H9 (cell line): ENCODE results near the gene HAPLN1. TPM values are rescaled to one million over a fixed set of nuclear protein-coding genes. Genes with fewer than 3 reads are reported as not detected.

Experiments used
- DNase-seq: peaks from one replicate; pipeline ENCODE4 v3.0.0-alpha.2; 2017
- H2AFZ ChIP-seq: one replicate; pipeline ENCODE4 v1.6.1; 2013; ENCODE audit warnings: mild to moderate bottlenecking, low read length, control low read depth, moderate library complexity
- H2AK5ac ChIP-seq: 2 replicates; pipeline ENCODE4 v1.6.1; 2013; ENCODE audit warnings: low read length, control low read depth, mixed read lengths; ENCODE audit not compliant: insufficient read length
- H2BK120ac ChIP-seq: one replicate; pipeline ENCODE4 v1.6.1; 2013; ENCODE audit warnings: low read depth, mild to moderate bottlenecking, low read length, control low read depth, inconsistent platforms; ENCODE audit not compliant: poor library complexity, severe bottlenecking
- H2BK12ac ChIP-seq: 2 replicates; pipeline ENCODE4 v1.6.1; 2013; ENCODE audit warnings: low read length, control low read depth, mixed read lengths, low read depth; ENCODE audit not compliant: insufficient read length
- H2BK15ac ChIP-seq: 2 replicates; pipeline ENCODE4 v1.6.1; 2013; ENCODE audit warnings: low read depth, low read length, control low read depth
- H2BK20ac ChIP-seq: one replicate; pipeline ENCODE4 v1.6.1; 2013; ENCODE audit warnings: low read depth, mild to moderate bottlenecking, low read length, control low read depth, inconsistent platforms; ENCODE audit not compliant: poor library complexity, severe bottlenecking
- H2BK5ac ChIP-seq: 2 replicates; pipeline ENCODE4 v1.6.1; 2013; ENCODE audit warnings: low read length, control low read depth, mixed read lengths; ENCODE audit not compliant: insufficient read length
- H3K14ac ChIP-seq: 2 replicates; pipeline ENCODE4 v1.6.1; 2013; ENCODE audit warnings: low read length, control low read depth; ENCODE audit not compliant: insufficient read depth
- H3K18ac ChIP-seq: 2 replicates; pipeline ENCODE4 v1.6.1; 2013; ENCODE audit warnings: low read depth, mild to moderate bottlenecking, mixed read lengths, low read length, control low read depth; ENCODE audit not compliant: insufficient read length
- H3K23ac ChIP-seq: 2 replicates; pipeline ENCODE4 v1.6.1; 2013; ENCODE audit warnings: low read length, control low read depth, mixed read lengths, low read depth; ENCODE audit not compliant: insufficient read length
- H3K23me2 ChIP-seq: 2 replicates; pipeline ENCODE4 v1.6.1; 2013; ENCODE audit warnings: low read depth, mild to moderate bottlenecking, mixed read lengths, low read length, control low read depth; ENCODE audit not compliant: insufficient read length, poor library complexity, severe bottlenecking
- H3K27ac ChIP-seq: 2 replicates; pipeline ENCODE4 v1.5.1; 2013; ENCODE audit warnings: low read length, control low read depth, mixed read lengths, low read depth; ENCODE audit not compliant: insufficient read length
- H3K27me3 ChIP-seq: 2 replicates; pipeline ENCODE4 v1.6.1; 2013; ENCODE audit warnings: low read length, control low read depth, inconsistent platforms; ENCODE audit not compliant: insufficient read depth
- H3K4ac ChIP-seq: 2 replicates; pipeline ENCODE4 v1.6.1; 2013; ENCODE audit warnings: low read depth, mild to moderate bottlenecking, control low read depth, inconsistent platforms, low read length, moderate library complexity
- H3K4me1 ChIP-seq: 2 replicates; pipeline ENCODE4 v1.6.1; 2013; ENCODE audit warnings: low read length, control low read depth, inconsistent platforms; ENCODE audit not compliant: insufficient read depth
- H3K4me2 ChIP-seq: 2 replicates; pipeline ENCODE4 v1.6.1; 2013; ENCODE audit warnings: low read length, control low read depth, mixed read lengths; ENCODE audit not compliant: insufficient read length, insufficient read depth
- H3K56ac ChIP-seq: 2 replicates; pipeline ENCODE4 v1.6.1; 2013; ENCODE audit warnings: low read depth, mild to moderate bottlenecking, mixed read lengths, low read length, control low read depth; ENCODE audit not compliant: insufficient read length
- H3K79me1 ChIP-seq: 2 replicates; pipeline ENCODE4 v1.6.1; 2013; ENCODE audit warnings: low read depth, mild to moderate bottlenecking, moderate library complexity, low read length, control low read depth, inconsistent platforms; ENCODE audit not compliant: insufficient read depth, poor library complexity, severe bottlenecking
- H3K79me2 ChIP-seq: 2 replicates; pipeline ENCODE4 v1.6.1; 2013; ENCODE audit warnings: low read length, control low read depth, inconsistent platforms; ENCODE audit not compliant: insufficient read depth
- H3K9ac ChIP-seq: 2 replicates; pipeline ENCODE4 v1.6.1; 2013; ENCODE audit warnings: low read length, control low read depth, mixed read lengths; ENCODE audit not compliant: insufficient read length; ENCODE audit errors: extremely low read depth
- H3K9me3 ChIP-seq: one replicate; pipeline ENCODE4 v1.6.1; 2013; ENCODE audit warnings: low read depth, low read length, inconsistent platforms; ENCODE audit not compliant: control insufficient read depth
- H3T11ph ChIP-seq: one replicate; pipeline ENCODE4 v1.6.1; 2013; ENCODE audit warnings: mild to moderate bottlenecking, low read length, control low read depth, inconsistent platforms
- H4K20me1 ChIP-seq: one replicate; pipeline ENCODE4 v1.6.1; 2013; ENCODE audit not compliant: control insufficient read depth, insufficient read length, insufficient read depth
- H4K5ac ChIP-seq: 2 replicates; pipeline ENCODE4 v1.6.1; 2013; ENCODE audit warnings: low read depth, mild to moderate bottlenecking, mixed read lengths, low read length, control low read depth; ENCODE audit not compliant: insufficient read length
- H4K8ac ChIP-seq: replicated peaks from 2 replicates; pipeline ENCODE4 v1.6.1; 2013; ENCODE audit warnings: low read length, control low read depth, mixed read lengths, low read depth; ENCODE audit not compliant: insufficient read length
- H4K91ac ChIP-seq: 2 replicates; pipeline ENCODE4 v1.6.1; 2013; ENCODE audit warnings: low read depth, mild to moderate bottlenecking, moderate library complexity, mixed read lengths, low read length, control low read depth; ENCODE audit not compliant: insufficient read length
- H3K27ac Mint-ChIP-seq, 3 experiments: 2 replicates in 2 of 3; 3 replicates in 1 of 3; pipeline ENCODE4 v1.8.0; 2020 to 2021; ENCODE audit warnings: mixed read lengths in 3 of 3, mild to moderate bottlenecking in 1 of 3, moderate library complexity in 1 of 3
- H3K27me3 Mint-ChIP-seq: 2 replicates; pipeline ENCODE4 v1.8.0; 2021; ENCODE audit warnings: low read depth, mild to moderate bottlenecking, moderate library complexity, mixed read lengths
- H3K36me3 Mint-ChIP-seq, 3 experiments: 2 replicates in 2 of 3; 3 replicates in 1 of 3; pipeline ENCODE4 v1.8.0; 2020 to 2021; ENCODE audit warnings: low read depth in 3 of 3, mixed read lengths in 3 of 3; ENCODE audit not compliant: insufficient read depth in 1 of 3
- H3K4me1 Mint-ChIP-seq, 2 experiments: 2 replicates each; pipeline ENCODE4 v1.8.0; 2020; ENCODE audit warnings: mixed read lengths in 2 of 2
- H3K4me3 Mint-ChIP-seq, 2 experiments: 2 replicates in 1 of 2; 3 replicates in 1 of 2; pipeline ENCODE4 v1.8.0; 2020 to 2021; ENCODE audit warnings: mild to moderate bottlenecking in 2 of 2, mixed read lengths in 2 of 2, moderate library complexity in 1 of 2
- H3K9me3 Mint-ChIP-seq, 2 experiments: 2 replicates in 1 of 2; 3 replicates in 1 of 2; pipeline ENCODE4 v1.8.0; 2020; ENCODE audit warnings: mild to moderate bottlenecking in 2 of 2, mixed read lengths in 2 of 2, moderate library complexity in 1 of 2
- WGBS: extraction: QIAGEN DNeasy Blood & Tissue Kit; methylation state at CpG from one replicate; pipeline ENCODE4 v1.1.7; 2013; ENCODE audit warnings: missing lambda C conversion rate, low lambda C conversion rate, mixed read lengths; ENCODE audit not compliant: insufficient read length; ENCODE audit errors: extremely low coverage; 5-methylcytosine and 5-hydroxymethylcytosine counted together
- total RNA-seq: library from RNA; stranded (reverse); gene quantifications from 2 replicates; pipeline ENCODE4 v1.2.1, GENCODE V29; 2021
- TF ChIP-seq, protein P1 (sequence below): fragments of 200-600 bp; sonication (generic); conservative IDR thresholded peaks from 3 replicates; pipeline ENCODE4 v1.8.0; 2021; ENCODE audit warnings: antibody characterized with exemption, mild to moderate bottlenecking

The HAPLN1 gene
- total RNA-seq, 1 experiment from 2014 or later: 0.22 TPM

DNA sequence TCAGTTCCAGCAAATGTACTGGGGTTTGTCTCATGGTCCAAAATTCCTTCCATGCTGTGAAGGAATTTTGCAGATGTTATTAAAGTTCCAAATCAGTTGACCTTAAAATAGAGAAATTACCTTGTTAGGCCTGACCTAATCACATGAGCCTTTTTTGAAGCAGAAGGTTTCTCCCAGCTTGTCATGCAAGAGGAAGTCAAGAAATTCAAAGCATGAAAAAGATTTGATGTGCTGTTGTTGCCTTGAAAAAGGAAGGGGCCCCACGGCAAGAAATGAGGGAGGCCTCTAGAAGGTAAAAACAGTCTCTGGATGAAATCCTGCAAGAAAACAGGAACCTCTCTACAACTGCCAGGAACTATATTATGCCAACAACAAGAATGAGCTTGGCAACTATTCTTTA lies 24.2 kb upstream of the HAPLN1 start:
- TF ChIP-seq, protein P1, sequence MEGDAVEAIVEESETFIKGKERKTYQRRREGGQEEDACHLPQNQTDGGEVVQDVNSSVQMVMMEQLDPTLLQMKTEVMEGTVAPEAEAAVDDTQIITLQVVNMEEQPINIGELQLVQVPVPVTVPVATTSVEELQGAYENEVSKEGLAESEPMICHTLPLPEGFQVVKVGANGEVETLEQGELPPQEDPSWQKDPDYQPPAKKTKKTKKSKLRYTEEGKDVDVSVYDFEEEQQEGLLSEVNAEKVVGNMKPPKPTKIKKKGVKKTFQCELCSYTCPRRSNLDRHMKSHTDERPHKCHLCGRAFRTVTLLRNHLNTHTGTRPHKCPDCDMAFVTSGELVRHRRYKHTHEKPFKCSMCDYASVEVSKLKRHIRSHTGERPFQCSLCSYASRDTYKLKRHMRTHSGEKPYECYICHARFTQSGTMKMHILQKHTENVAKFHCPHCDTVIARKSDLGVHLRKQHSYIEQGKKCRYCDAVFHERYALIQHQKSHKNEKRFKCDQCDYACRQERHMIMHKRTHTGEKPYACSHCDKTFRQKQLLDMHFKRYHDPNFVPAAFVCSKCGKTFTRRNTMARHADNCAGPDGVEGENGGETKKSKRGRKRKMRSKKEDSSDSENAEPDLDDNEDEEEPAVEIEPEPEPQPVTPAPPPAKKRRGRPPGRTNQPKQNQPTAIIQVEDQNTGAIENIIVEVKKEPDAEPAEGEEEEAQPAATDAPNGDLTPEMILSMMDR: no peak
- no peak for DNase-seq
- H3K9me3 Mint-ChIP-seq: peaks cover 0 to 4% of the 10 kb centered on the region in 2 experiments; a peak in 3 of 5 replicates

More for the DNA sequence above, 24.2 kb upstream of the HAPLN1 start:
- Histone ChIP-seq H3K23ac (no peak overlapping the region), H3K23me2 (no peaks in the 10 kb centered on the region), H3K9me3 (no peaks in the 10 kb centered on the region), H4K20me1 (no peaks in the 10 kb centered on the region), H2BK15ac (no peak overlapping the region), H3K79me1 (no peaks in the 10 kb centered on the region), H3K27me3 (no peaks in the 10 kb centered on the region), H3K56ac (no peak overlapping the region), H3T11ph (no peak overlapping the region), H3K4me1 (no peaks in the 10 kb centered on the region), H3K14ac (no peak overlapping the region), H3K9ac (no peak overlapping the region), H4K5ac (no peak overlapping the region), H3K27ac (no peak overlapping the region), H2AFZ (no peak overlapping the region), H3K79me2 (no peaks in the 10 kb centered on the region), H2BK120ac (no peak overlapping the region), H2AK5ac (no peak overlapping the region), H4K8ac (no peak overlapping the region), H3K4me2 (no peak overlapping the region), H2BK5ac (no peak overlapping the region), H2BK20ac (no peak overlapping the region), H3K4ac (no peak overlapping the region), H2BK12ac (no peak overlapping the region), H3K18ac (no peak overlapping the region), H4K91ac (no peak overlapping the region)
- H3K27ac Mint-ChIP-seq: no peak overlapping the region; a peak in 1 of 7 replicates
- peaks cover 0 to 7% (median under 1%) of the 10 kb centered on the region in 3 experiments; a peak in 3 of 7 replicates for H3K36me3 Mint-ChIP-seq
- WGBS: no CpG with 5 or more reads among the region's 1 CpG
- no peak overlapping the region for H3K4me3 Mint-ChIP-seq
- H3K4me1 Mint-ChIP-seq: no peaks in the 10 kb centered on the region
- no peaks in the 10 kb centered on the region for H3K27me3 Mint-ChIP-seq
